K562 (cell line): ENCODE data around the gene LY6G5B. TPM values are rescaled to one million over a fixed set of nuclear protein-coding genes. Genes with fewer than 3 reads are reported as not detected.

ENCODE experiments used
- ATF6 ChIP-seq: sonication (generic); formaldehyde crosslinking; IDR thresholded peaks from 2 replicates; pipeline ENCODE4 v1.4.0; 2020; ENCODE audit warnings: mild to moderate bottlenecking, missing genetic modification reagents
- HNRNPH1 ChIP-seq: fragments of 200-400 bp; formaldehyde crosslinking; optimal IDR thresholded peaks from 2 replicates; pipeline ENCODE3; 2017; ENCODE audit warnings: low read depth, mild to moderate bottlenecking, low read length, moderate library complexity
- KDM5B ChIP-seq: fragments of 200-600 bp; sonication (generic); IDR thresholded peaks from 2 replicates; pipeline ENCODE4 v1.6.1; 2012; ENCODE audit warnings: low read depth, mild to moderate bottlenecking, moderate library complexity, low read length, control low read depth, inconsistent platforms; ENCODE audit not compliant: insufficient replicate concordance
- MAFF ChIP-seq: IDR thresholded peaks from 2 replicates; pipeline ENCODE4 v1.6.1; 2012; ENCODE audit warnings: low read length, improper control_type of control experiment
- TRIM28 ChIP-seq: fragments of 450-650 bp; IDR thresholded peaks from 2 replicates; pipeline ENCODE4 v1.6.1; 2017
- YY1 ChIP-seq, 3 experiments: IDR thresholded peaks; 2 replicates each; pipeline ENCODE4 v1.6.1; 2011; ENCODE audit warnings: low read length in 2 of 3, mild to moderate bottlenecking in 2 of 3, moderate library complexity in 2 of 3, borderline replicate concordance in 1 of 3, control low read depth in 1 of 3, low read depth in 1 of 3; ENCODE audit not compliant: insufficient read depth in 3 of 3, insufficient replicate concordance in 2 of 3, control insufficient read depth in 1 of 3, insufficient read length in 1 of 3; ENCODE audit errors: extremely low read depth in 1 of 3
- ZNF407 ChIP-seq: fragments of 450-650 bp; IDR thresholded peaks from 2 replicates; pipeline ENCODE4 v1.6.1; 2016; ENCODE audit warnings: low read depth
- ZNF444 ChIP-seq: fragments of 250-450 bp; sonication (Bioruptor Pico); IDR thresholded peaks from 2 replicates; pipeline ENCODE4 v1.4.0; 2020; ENCODE audit warnings: mild to moderate bottlenecking, moderate library complexity
- polyA plus RNA-seq, 8 experiments: library from polyadenylated mRNA; depleted of rRNA in 4 of 8; stranded (reverse) in 5 of 8; unstranded in 3 of 8; fragments of >200 nt; fragmentation: Nextera tagmentation in 2 of 8; fragmentation: Illumina TruSeq in 1 of 8; extraction: Ambion mirVana in 2 of 8; extraction: Trizol in 1 of 8; gene quantifications; 2 replicates each; pipeline versions ENCODE4 v1.2.1 to v1.2.3, GENCODE V29; 2011 to 2014; ENCODE audit warnings: inconsistent platforms in 1 of 8, missing spikeins in 1 of 8
- total RNA-seq, 7 experiments: library from RNA; depleted of rRNA in 6 of 7; stranded (reverse); fragments of >200 nt in 6 of 7; fragmentation: Illumina TruSeq in 2 of 7; extraction: Trizol in 2 of 7; gene quantifications; 2 replicates each; pipeline versions ENCODE4 v1.2.1 to v1.2.3, GENCODE V29; 2011 to 2021; ENCODE audit warnings: low replicate concordance in 1 of 7
- TF ChIP-seq, protein P1 (sequence below): fragments of 250-450 bp; sonication (Bioruptor Pico); IDR thresholded peaks from 2 replicates; pipeline ENCODE4 v1.8.0; 2021; ENCODE audit warnings: borderline replicate concordance, mild to moderate bottlenecking, moderate library complexity; ENCODE audit not compliant: poor library complexity, severe bottlenecking
- TF ChIP-seq, protein P2 (sequence below), 2 experiments: fragments of 450-650 bp in 1 of 2; sonication (generic) in 1 of 2; formaldehyde crosslinking in 1 of 2; IDR thresholded peaks in 1 of 2; conservative IDR thresholded peaks in 1 of 2; 2 replicates each; pipeline versions ENCODE4 v1.6.1 to v1.8.1; 2016 to 2023; ENCODE audit warnings: mild to moderate bottlenecking in 2 of 2, moderate library complexity in 2 of 2, inconsistent platforms in 1 of 2, missing genetic modification reagents in 1 of 2
- TF ChIP-seq, protein P3 (sequence below): sonication (generic); formaldehyde crosslinking; IDR thresholded peaks from 2 replicates; pipeline ENCODE4 v1.8.0; 2022; ENCODE audit warnings: mild to moderate bottlenecking, missing genetic modification reagents
- TF ChIP-seq, protein P4 (sequence below): sonication (generic); formaldehyde crosslinking; IDR thresholded peaks from 2 replicates; pipeline ENCODE4 v1.8.1; 2022; ENCODE audit warnings: missing genetic modification reagents

LY6G5B gene
- total and polyA plus RNA-seq, 9 of the 15 experiments (the other 6 are each of a cell fraction or from before 2014, with no cell fraction given): 6.0 to 27.0 (median 7.5) TPM

DNA sequence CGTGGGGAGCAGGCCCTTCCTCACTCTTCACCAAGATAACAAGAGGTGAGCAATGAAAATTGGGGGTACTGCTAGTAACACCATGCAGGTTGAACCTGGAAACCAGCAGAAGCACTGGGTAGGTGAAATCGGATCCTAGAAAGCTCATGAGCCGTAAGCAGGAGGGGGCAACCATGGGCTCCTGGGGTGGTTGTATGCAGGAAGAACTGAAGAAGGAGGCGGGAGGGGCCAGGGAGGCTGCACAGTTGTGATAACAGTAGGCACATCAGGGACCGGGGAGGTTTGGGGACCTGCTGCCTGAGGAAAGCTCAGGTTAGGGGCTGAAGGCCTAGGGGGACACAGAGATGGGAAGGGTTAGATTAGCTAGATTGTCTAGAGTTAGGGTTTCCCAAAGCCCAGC is 16.7 kb downstream of the LY6G5B start (continued):
- TF ChIP-seq ZNF407 (no peak), YY1 (IDR thresholded peaks at IDR 0.05; ENCODE audit: borderline replicate concordance in 1 of 3, control insufficient read depth in 1 of 3, extremely low read depth in 1 of 3, insufficient read depth in 3 of 3, insufficient read length in 1 of 3, insufficient replicate concordance in 2 of 3, low read depth in 1 of 3, low read length in 2 of 3) (peak in 1 of 3 experiments; percentile 41), TRIM28 (0 out of 2 replicates have a peak, but pooled peaks have one; percentile 26), HNRNPH1 (no peak), MAFF (no peak), ZNF444 (CRISPR knock-in tag) (no peak), ATF6 (CRISPR knock-in tag) (no peak), KDM5B (no peak)
- TF ChIP-seq, protein P1, sequence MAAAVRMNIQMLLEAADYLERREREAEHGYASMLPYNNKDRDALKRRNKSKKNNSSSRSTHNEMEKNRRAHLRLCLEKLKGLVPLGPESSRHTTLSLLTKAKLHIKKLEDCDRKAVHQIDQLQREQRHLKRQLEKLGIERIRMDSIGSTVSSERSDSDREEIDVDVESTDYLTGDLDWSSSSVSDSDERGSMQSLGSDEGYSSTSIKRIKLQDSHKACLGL (CRISPR knock-in tag): no peak
- TF ChIP-seq, protein P2, sequence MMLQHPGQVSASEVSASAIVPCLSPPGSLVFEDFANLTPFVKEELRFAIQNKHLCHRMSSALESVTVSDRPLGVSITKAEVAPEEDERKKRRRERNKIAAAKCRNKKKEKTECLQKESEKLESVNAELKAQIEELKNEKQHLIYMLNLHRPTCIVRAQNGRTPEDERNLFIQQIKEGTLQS (IDR thresholded peaks at IDR 0.05): no peak
- TF ChIP-seq, protein P2 (CRISPR knock-in tag; conservative IDR thresholded peaks at IDR 0.05): no peak
- TF ChIP-seq, protein P3, sequence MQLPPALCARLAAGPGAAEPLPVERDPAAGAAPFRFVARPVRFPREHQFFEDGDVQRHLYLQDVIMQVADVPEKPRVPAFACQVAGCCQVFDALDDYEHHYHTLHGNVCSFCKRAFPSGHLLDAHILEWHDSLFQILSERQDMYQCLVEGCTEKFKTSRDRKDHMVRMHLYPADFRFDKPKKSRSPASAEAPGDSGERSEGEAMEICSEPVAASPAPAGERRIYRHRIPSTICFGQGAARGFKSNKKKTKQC (CRISPR knock-in tag): 0 out of 2 replicates have a peak, but pooled peaks have one; percentile 53
- TF ChIP-seq, protein P4, sequence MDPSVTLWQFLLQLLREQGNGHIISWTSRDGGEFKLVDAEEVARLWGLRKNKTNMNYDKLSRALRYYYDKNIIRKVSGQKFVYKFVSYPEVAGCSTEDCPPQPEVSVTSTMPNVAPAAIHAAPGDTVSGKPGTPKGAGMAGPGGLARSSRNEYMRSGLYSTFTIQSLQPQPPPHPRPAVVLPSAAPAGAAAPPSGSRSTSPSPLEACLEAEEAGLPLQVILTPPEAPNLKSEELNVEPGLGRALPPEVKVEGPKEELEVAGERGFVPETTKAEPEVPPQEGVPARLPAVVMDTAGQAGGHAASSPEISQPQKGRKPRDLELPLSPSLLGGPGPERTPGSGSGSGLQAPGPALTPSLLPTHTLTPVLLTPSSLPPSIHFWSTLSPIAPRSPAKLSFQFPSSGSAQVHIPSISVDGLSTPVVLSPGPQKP (CRISPR knock-in tag): no peak
